ENCODE results near the gene DLGAP1. TPM values are rescaled to one million over a fixed set of nuclear protein-coding genes. Genes with fewer than 3 reads are reported as not detected.

The DLGAP1 gene
- total and polyA plus RNA-seq, 7 donors, result 0.13 to 2.6 (median 1.3) TPM; not detected in 1

DNA sequence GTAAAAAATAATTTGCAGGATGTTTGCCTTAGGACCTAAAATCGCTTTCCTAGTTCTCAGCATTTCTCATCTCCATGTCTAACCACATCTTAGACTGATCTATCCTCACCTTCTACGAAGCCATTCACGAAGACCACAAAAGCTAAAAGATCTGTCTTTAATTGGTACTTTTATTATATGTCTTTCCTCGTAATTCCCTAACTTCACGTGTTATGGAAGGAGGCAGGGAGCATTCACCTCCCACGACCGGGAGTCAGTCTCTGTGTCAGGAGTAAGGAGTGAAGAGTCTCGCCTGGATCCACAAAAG lies 1.6 kb downstream of the DLGAP1 start:
- DNase-seq, result no peak
- Histone ChIP-seq H3K4me1 (peaks cover 0 to 19% (median 16%) of the 10 kb centered on the region in 4 donors), H3K36me3 (no peaks in the 10 kb centered on the region), H3K4me3 (peak overlapping the region in 2 of 4 donors; percentile 38 to 51), H3K27ac (no peak overlapping the region), H3K9me3 (no peaks in the 10 kb centered on the region), H3K27me3 (peaks cover 9 to 56% (median 19%) of the 10 kb centered on the region in 3 donors)
- TF ChIP-seq POLR2AphosphoS5 (IDR thresholded peaks at IDR 0.05) (no peak), EP300 (IDR thresholded peaks at IDR 0.05) (no peak), POLR2A (IDR thresholded peaks at IDR 0.05) (no peak)
- TF ChIP-seq, protein P1, sequence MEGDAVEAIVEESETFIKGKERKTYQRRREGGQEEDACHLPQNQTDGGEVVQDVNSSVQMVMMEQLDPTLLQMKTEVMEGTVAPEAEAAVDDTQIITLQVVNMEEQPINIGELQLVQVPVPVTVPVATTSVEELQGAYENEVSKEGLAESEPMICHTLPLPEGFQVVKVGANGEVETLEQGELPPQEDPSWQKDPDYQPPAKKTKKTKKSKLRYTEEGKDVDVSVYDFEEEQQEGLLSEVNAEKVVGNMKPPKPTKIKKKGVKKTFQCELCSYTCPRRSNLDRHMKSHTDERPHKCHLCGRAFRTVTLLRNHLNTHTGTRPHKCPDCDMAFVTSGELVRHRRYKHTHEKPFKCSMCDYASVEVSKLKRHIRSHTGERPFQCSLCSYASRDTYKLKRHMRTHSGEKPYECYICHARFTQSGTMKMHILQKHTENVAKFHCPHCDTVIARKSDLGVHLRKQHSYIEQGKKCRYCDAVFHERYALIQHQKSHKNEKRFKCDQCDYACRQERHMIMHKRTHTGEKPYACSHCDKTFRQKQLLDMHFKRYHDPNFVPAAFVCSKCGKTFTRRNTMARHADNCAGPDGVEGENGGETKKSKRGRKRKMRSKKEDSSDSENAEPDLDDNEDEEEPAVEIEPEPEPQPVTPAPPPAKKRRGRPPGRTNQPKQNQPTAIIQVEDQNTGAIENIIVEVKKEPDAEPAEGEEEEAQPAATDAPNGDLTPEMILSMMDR (IDR thresholded peaks at IDR 0.05), result no peak
- intact Hi-C loops (cut with DNase I), result no loop called here
- WGBS, 2 donors, result 6 to 8% methylated on average over 8 of the region's 8 CpGs

DNA sequence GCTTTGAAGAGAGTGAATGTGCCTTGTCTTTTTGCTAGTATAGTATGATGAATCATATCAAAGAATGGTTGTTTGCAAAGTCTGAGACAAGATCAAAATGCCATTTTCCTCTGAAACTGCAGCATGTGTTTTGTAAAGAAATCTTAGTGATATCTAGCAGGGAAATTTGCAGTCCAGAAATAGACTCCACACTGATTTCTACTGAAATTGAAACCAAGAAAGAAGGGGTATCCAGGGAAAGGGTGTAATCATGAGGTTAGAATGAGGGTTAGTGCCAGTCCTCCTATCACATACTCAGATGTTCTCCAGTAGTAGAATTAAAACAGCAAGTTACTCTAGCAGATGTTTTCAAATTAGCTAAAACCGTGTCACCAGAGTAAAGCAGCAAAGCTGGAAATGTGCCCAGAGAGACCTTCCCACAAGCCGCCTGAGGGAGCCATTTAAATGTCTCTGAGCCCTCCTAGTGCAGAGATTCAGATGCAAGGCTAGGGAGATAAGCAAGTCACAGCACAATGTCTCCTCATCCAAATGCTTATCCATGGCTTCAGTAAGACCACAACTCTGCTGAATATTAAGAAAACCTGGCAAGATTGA lies 4.9 kb downstream of the DLGAP1 start:
- intact Hi-C loops (cut with DNase I), result no loop called here
- 17 to 40% methylated on average over 2 of the region's 2 CpGs for WGBS, 2 donors
- Histone ChIP-seq H3K9me3 (no peaks in the 10 kb centered on the region), H3K36me3 (no peaks in the 10 kb centered on the region), H3K27me3 (peaks cover 4 to 29% (median 11%) of the 10 kb centered on the region in 3 donors), H3K4me1 (peaks cover 0 to 16% (median 11%) of the 10 kb centered on the region in 4 donors), H3K4me3 (no peak overlapping the region), H3K27ac (no peak overlapping the region)
- no peak for DNase-seq
- TF ChIP-seq POLR2AphosphoS5 (IDR thresholded peaks at IDR 0.05) (no peak), POLR2A (IDR thresholded peaks at IDR 0.05) (no peak)
- TF ChIP-seq, protein P1 (IDR thresholded peaks at IDR 0.05), result no peak

- Histone ChIP-seq H3K36me3 (no peaks in the 10 kb centered on the region), H3K27ac (no peak overlapping the region), H3K9me3 (no peaks in the 10 kb centered on the region), H3K27me3 (no peaks in the 10 kb centered on the region), H3K4me1 (no peaks in the 10 kb centered on the region), H3K4me3 (no peak overlapping the region)
- TF ChIP-seq POLR2A (IDR thresholded peaks at IDR 0.05) (no peak), POLR2AphosphoS5 (IDR thresholded peaks at IDR 0.05) (no peak), EP300 (IDR thresholded peaks at IDR 0.05) (no peak)
- TF ChIP-seq, protein P1 (IDR thresholded peaks at IDR 0.05), result no peak
- intact Hi-C loops (cut with DNase I), result no loop called here
- WGBS, 2 donors, result 83 to 89% methylated on average over 4 of the region's 4 CpGs
- no peak for DNase-seq
These were observed 9.2 kb downstream of the DLGAP1 start for GRCh38 chr18:4445902-4446301.

- no peaks in the 10 kb centered on the region for H3K27me3 ChIP-seq
- TF ChIP-seq POLR2A (IDR thresholded peaks at IDR 0.05), result no peak
- TF ChIP-seq, protein P1 (IDR thresholded peaks at IDR 0.05), result no peak
- no peak for TF ChIP-seq EP300 (IDR thresholded peaks at IDR 0.05)
- TF ChIP-seq POLR2AphosphoS5 (IDR thresholded peaks at IDR 0.05), result no peak
- no peak overlapping the region for H3K4me3 ChIP-seq
- no peaks in the 10 kb centered on the region for H3K9me3 ChIP-seq
- intact Hi-C loops (cut with DNase I), result no loop called here
- H3K4me1 ChIP-seq, result no peaks in the 10 kb centered on the region
- DNase-seq, result no peak
- H3K36me3 ChIP-seq, result no peaks in the 10 kb centered on the region
- H3K27ac ChIP-seq, result no peak overlapping the region
These were observed 10.8 kb downstream of the DLGAP1 start for GRCh38 chr18:4444306-4444705.

DNA sequence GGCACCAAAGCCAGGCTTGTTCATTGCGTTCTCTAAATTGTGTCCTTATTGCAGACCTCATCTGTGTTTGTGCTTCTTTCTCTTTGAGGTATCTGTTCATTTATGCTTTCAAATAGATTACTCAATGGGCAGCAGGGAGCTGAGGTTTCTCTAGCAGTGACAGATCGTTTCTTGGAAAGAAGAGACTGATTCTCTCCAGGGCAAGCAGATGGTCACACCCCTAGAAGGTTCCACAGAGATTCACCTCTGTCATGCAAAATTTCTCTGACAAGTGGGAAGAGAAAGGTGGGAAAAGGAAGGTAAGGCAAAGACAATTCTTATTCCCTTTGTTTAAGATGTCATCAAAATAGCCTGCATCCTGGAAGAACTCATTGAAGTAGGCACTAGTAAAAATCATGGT lies 14.0 kb downstream of the DLGAP1 start:
- Histone ChIP-seq H3K9me3 (no peaks in the 10 kb centered on the region), H3K36me3 (no peaks in the 10 kb centered on the region), H3K4me3 (no peak overlapping the region), H3K27ac (no peak overlapping the region), H3K27me3 (no peaks in the 10 kb centered on the region), H3K4me1 (no peaks in the 10 kb centered on the region)
- TF ChIP-seq POLR2A (IDR thresholded peaks at IDR 0.05), result no peak
- no peak for TF ChIP-seq POLR2AphosphoS5 (IDR thresholded peaks at IDR 0.05)
- TF ChIP-seq, protein P1 (IDR thresholded peaks at IDR 0.05), result no peak
- TF ChIP-seq EP300 (IDR thresholded peaks at IDR 0.05), result no peak
- intact Hi-C loops (cut with DNase I), result no loop called here
- WGBS, 2 donors, result 53 to 58% methylated on average over 2 of the region's 2 CpGs
- no peak for DNase-seq
